GM19351 (cell line): ENCODE measurements around the gene CCSER1.
"Not testable (repeated sequence)": the region's sequence is repeated elsewhere in the genome, so short reads cannot be mapped to it uniquely, and the experiment has no call there.

Experiments used
- ATAC-seq: cut with Tn5 transposase; IDR thresholded peaks from one replicate; pipeline ENCODE4 v1.9.1; 2021; ENCODE audit warnings: mild to moderate bottlenecking, moderate library complexity; ENCODE audit not compliant: unreplicated experiment

CCSER1 gene

DNA sequence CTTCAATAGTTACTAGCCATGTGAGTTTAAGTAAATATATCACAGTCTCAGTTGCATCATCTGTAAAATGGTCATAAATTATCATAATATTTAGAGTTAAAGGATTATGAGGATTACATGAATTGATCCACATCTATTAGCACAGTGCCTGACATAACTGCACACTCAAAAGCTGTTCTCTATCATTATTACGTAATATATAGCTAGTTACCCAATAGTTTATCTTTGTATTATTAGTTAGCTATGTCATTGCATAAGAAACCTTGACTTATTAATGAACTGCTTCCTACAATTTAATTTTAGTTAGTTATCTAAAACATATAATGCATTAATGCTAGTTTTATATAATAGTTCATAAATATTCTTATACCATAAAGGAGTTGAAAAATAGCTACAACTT is 1099.7 kb downstream of the CCSER1 start:
- no peak for ATAC-seq

DNA sequence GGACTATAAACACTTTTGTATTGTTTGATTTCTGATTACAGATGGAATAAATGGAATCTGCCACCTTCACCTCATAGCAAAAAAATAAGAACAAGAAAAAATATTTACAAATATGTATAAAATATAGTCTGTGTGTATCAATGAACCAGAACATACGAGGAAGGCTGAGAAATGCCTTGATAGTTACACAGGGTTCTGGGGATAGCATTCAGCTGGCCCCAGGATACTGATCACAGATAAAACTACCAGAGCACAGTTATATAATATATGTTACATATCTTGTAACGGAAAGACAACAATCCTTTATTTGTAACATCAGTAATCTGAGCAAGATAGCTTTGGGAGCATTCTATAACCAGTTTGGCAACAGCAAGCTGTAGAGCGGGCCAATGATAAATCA is 1101.5 kb downstream of the CCSER1 start:
- ATAC-seq = no peak

DNA sequence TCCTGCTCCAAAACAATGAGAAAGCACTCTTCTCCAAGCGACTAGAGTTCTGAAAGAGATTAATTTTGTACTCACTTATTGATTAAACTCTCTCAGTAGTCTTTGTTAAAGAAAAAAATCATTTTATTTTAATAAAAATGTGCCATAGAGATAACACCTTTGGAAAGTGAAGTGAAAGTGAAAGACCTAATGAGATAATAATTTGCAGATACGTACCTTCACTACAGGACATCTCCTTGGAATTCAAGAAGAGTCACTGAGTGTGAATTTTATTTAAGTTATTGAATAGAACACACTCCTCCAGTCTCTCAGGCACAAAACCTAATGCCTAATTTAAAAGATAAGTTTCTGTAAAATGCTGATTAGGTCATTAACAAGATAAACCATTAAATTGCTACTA is 1106.0 kb downstream of the CCSER1 start:
- ATAC-seq = no peak

DNA sequence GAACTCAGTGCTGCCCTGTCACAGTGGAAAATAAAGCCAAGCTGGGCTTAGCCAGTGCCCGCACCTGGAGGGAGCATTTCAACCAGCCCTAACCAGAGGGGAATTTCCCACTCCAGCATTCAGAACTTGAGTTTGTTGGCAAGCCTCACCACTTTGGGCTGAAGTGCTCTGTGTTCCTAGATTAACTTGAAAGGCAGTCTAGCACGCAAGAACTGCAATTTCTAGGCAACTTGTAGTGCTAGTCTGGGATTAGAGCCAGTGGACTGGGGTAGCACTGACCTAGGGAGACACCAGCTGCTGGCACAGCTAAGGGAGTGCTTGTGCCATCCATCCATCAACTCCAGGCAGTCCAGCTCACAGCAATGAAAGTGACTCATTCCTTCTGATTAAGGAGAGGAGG is 1115.9 kb downstream of the CCSER1 start:
- no peak for ATAC-seq

DNA sequence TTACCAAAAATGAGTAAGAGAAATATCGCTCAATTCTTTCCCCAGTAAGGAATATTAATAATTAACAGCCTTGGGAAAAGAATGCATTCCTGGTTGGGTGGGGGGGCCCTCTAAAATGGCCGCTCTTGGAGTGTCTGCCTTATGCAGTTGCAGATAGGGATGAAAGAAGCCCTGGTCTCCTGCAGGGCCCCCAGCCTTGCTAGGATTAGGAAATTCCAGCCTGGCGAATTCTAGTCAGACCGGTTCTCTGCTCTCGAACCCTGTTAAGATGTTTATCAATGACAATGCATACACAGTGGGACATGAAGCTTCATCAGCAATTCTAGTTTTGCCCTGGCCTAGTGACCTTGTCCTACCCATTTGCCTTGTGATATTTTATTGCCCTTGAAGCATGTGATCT is 1128.8 kb downstream of the CCSER1 start:
- no peak for ATAC-seq

DNA sequence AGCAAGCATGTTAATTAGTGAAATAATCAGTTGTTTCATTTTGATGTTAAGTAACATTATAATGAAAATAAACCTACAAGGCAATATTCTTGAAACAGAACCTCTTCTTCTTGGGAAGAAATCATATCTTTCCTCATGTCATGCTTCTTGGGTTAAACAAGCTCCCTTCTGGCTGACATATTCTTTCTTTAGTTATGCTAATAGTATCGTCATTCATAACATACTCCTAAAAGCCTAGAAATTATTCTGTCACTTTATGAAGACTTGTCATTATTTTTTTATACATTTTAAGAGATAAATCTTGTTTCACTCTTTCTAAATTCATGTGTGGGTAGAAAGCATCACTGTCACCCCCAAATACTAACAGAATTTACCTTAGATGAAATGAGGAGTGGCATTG is 1129.6 kb downstream of the CCSER1 start:
- no peak for ATAC-seq

DNA sequence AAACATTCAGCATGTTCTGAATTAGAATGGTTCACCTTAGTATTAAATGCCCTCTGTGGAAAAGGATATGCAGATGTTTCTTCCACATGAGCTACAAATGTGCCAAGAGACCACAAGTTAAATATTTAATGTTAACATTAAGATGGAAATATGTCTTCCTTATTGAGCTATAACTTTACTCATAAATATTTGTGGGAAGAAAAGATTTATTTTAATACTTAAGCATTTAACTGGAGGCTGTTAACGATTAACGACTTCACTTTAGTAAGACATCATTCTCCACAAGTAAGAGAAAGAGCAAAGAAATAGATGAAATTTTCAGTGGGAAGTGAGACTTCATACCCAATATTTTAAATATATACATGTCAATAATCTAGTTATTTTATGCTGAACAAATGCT is 1130.5 kb downstream of the CCSER1 start:
- no peak for ATAC-seq

DNA sequence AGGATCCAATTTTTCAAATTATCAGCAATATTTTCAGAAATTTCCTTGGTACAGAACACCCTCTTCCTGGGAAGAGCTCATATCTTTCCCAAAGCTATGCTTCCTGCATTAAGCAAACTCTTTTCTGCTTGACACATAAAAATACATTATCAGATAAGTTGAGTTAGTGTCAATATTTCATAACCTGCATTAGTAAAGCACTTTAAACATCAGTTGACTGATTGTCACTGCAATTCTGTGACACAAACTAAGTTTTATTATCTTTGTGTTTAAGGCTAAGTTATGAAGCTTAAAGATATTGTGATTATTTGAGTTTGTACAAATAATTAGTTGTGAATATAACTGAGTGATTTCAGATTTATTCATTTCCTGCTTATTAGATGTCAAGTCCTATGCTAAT is 1131.1 kb downstream of the CCSER1 start:
- no peak for ATAC-seq

DNA sequence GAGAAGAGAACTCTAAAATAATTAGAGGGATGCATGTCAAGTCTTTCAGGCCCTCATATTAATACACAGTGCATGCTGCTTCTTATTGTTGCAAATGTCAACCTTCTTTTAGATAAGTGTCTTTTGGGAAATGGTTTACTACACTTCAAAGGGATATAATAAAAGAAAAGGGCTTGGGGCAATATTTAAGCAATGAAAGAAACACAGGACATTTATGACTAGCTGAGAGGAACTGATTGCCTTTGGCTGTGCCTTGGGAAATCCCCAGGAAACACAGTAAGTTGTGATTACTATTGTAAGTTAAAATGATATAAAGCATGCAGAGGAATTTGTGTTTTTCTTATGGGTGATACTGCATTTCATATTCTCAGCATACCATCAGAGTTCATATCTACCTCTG is 1140.3 kb downstream of the CCSER1 start:
- no peak for ATAC-seq

DNA sequence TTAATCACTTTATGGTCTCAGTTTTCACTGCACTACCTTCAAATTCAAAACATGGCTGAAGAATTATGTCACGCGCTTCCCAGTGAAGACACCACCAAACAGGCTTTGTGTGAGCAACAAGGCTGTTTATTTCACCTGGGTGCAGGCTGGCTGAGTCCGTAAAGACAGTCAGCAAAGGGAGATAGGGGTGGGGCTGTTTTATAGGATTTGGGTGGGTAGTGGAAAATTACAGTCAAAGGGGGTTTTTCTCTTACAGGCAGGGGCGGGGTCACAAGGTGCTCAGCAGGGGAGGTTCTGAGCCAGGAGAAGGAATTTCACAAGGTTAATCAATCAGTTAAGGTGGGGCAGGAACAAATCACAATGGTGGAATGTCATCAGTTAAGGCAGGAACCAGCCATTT is 1141.3 kb downstream of the CCSER1 start:
- ATAC-seq = not testable (repeated sequence)

DNA sequence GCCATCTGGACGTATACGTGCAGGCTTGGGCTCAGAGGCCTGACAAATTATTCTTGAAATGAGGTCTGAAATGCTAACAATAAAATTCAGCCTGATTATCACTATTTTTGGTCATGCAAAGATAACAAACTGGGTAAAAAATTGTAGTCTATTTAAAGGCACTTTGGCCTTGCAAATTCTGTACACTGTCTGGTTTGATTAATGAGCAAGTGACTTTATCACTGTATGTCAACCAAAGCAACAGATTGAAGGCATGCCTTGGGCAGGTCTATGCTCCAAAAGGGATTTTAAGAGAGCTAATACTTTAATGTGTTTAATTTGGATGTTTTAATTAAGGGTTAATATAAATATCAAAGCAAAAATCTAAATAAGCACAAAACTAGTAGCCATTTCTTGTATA is 1141.7 kb downstream of the CCSER1 start:
- no peak for ATAC-seq

DNA sequence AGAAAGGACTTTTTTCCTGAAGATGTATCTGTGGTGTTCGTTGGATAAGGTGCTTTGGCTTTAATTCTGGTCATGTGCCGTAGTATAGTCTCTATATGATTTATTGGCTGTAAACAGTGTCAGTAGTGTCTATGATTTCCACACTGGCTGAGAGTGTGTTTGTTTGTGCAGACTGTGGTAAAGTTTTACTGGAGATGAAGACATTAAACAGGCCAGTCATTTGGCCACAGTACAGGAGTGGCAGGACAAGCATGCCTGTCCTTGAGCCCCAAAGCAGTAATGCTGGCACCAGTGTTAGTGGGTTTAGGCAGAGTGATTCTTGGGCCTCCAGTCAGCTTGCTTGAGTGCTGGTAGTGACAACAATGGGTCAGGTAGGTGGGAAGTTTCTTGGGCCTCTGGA is 1152.7 kb downstream of the CCSER1 start:
- ATAC-seq = no peak

DNA sequence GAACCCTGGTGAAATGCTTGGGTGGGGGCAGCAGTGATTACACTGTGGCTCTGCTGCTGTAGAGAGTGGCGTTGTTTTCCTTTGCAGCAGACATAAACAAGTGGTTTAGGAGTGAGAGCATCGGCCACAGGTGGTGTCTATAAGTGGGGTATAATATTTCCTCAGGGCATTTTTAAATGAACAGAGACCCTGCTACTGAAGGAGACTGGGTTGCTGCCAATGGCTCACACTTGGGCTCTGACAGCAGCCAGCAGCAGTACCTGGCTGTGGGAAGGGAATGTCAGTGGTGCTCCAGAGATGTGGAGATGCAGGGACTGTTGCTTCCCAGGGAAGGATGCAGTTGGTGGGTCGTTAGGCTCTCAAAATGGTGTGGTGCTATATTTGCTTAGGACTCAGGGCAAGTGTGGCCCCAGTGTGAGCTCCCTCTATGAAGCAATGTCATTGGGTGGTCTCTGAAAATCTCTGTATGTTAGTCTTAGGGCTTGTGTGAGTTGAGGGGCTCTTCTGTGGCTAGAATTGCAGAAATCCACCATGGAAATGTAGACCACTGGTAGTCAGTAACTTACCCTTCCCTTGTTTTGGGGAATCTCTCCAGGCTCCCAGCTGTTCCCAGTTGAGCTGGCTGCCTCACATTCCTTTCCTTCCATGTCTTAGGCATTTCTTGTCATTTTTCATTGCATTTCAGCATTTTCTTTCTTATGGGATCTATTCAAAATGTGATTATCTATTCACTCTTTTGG is 1153.5 kb downstream of the CCSER1 start:
- ATAC-seq = no peak

DNA sequence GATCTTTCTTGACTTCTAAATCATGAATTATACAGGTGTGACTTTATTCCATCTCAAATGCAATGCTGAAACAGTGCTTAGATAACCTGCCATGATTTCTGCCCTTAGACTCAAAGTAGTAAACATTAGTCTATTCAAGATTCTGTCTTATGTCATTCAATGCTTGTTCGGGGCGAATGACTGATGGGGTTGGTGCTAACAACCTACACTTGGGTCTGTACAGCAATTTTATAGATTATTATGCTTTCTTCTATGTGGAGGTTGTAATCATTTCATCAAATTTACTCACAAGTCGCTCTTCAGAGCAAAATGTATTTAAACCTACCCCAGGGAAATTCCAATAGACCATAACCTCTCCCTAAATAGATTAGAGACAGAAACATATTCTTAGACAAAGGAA is 1155.0 kb downstream of the CCSER1 start:
- no peak for ATAC-seq

DNA sequence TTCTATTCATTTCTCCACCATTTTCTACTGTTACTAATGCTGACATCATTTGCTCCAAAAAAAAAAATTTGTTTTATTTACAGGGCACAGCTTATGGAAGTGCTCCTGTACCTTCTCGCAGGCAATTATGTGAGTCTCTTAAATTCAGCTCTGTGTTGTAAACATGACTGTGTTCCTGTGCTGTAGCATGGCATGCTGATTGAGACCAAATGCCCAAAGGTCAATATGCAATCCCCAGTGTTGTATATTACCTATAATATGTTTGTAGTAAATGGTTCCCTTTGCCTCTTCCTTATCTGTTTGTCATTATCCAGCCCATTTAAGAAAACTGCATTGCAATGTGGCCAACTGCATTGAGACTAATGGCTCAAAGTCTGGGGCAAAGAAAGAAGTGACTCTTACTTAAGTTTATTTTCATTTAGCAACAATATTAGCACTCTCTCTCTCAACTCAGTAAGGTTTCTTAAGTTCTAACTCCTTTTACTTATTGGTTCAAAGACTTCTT is 1156.6 kb downstream of the CCSER1 start:
- no peak for ATAC-seq

DNA sequence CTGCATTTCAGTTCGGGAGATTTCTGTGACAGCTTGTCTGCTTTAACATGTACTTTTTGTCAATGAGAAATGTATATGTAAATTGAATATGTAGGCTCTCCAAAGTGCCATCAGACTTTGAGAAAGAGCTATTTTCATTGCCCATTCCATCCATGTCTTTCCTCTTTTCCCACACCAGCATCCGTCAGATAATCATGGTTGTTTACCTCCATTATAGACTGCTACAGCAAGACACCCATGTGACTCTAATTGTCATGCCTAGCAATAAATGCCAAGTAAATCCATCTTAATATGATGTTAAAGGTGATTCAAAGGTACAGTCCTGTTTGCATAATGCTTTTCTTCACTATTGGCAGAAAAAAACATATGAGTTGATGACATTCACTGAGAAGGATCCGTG is 1157.3 kb downstream of the CCSER1 start:
- no peak for ATAC-seq

DNA sequence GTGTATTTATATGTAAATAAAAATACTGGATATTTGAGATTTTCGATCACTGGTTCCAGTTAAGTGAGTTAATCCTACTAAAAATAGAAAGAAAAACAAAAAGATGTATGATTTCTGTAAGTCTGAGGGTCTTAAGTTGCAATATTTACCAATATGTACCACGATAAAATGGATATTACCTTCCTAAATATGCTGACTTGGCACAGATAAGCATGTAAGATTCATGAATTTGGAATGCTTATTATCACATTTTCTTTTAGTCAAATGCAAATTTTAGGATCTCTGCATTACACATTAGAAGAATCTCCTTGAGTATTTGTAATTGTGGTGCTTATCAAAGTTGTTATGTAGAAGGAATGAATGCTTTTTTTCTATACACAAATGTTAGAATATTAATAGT is 1158.3 kb downstream of the CCSER1 start:
- no peak for ATAC-seq

DNA sequence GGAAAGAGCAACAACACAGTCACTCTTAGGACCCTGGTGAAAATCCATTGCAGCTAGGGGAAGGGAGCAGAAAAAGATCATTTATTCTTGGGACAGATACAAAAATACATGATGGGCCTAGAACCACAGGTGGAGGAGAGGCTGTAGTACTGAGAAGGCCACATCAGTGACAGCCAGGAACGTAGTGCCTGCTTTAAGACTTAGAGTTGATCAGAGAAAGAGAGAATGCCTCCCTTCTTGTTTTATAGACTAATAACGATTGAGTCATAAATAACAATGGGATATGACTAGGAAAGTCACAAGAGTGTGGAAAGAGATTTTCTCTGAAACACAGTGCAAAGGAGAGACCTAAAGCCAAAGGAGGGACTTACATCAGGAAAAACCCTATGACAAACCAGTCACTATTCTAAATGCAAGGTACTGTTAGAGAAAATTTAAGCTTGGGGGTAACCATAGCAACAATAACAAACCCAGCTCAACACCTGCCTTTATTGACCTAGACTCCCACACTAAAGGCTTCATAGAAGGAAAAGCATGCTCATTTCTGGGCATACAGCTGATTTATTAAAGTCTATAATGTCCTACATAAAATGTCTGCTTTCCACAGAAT is 1161.6 kb downstream of the CCSER1 start:
- no peak for ATAC-seq

DNA sequence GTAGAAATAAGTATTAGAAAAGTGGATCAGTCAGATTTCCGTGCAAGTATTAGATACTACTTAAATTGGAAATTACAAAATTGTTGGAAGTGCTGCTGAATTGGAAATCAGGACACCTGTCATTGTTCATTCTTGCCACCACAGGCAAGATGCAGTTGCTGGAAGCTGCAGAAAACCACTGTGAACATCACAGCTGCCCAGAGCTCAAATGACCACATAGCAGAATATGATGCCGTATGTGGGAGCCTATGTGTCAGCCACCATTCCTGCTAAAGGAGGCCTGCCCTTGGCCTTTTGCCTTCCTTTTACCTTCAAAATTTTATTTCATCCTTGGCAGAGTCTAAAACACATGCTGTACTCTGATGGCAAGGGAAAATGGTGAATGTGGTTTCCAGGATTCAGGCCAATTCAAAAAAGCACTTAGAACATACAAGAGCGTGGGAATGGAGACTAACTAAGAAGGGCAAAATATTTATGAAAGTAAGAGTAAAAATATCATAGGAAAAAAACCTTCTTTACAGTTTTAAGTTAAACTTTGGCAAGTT is 1171.0 kb downstream of the CCSER1 start:
- ATAC-seq = no peak

DNA sequence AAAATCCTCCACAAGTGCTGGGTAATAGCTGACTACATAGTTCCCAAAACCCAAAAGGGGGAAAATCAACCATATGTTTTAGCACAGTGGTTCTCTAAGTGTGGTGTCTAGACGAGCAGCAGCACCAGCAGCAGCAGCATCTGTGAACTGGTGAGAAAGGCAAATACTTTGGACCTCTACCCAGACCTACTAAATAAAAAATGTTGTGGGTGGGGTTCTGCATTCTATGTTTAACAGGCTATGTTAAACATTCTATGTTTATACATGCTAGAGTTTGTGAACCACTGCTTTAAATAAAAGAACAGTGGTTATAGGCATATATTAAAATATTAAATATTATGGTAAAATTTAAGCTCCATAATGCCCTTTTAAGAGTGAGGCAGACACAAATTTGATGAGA is 1171.6 kb downstream of the CCSER1 start:
- ATAC-seq = no peak

DNA sequence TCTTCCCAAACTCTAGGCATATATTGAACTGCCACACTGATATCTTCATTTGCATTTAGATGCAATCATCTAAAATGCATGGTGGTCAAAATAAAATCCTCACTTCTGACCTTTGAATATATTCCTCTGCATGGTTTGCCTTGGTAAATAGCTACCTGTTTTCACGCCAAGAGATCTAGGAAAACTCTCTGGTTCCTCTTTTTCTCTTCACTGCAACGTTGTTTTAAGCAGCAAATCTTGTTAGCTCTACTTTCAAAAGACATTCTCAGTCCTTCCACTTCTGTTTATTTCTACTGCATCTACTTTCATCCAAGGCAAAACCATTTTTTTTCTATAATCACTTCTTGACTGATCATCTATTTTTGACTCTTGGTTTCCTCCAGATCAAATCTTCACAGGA is 1174.9 kb downstream of the CCSER1 start:
- no peak for ATAC-seq

DNA sequence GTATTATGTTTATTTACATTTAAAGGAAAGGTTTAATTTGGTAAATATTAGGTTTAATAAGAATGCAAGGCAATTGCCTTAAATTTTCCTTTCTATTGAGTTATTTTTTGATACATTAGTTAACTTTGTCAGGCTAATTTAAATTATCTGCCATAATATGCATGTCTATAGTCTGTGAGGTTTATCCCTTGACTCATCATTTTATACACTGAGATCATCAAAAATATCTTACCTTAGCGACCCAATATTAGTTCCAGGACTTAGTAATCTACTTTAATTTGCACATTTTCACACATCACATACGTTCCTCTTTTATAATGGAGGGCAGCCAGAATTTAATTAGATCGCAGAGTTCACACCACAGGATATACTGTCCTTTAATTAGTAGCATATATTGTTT is 1177.1 kb downstream of the CCSER1 start:
- ATAC-seq = no peak
